SJCRH30 (cell line): Measurements from ENCODE around the gene OBI1. TPM values are rescaled to one million over a fixed set of nuclear protein-coding genes. Genes with fewer than 3 reads are reported as not detected.
A peak's percentile ranks its signal among the peaks of the same experiment; 100 is the strongest.
"Not testable (repeated sequence)": the region's sequence is repeated elsewhere in the genome, so short reads cannot be mapped to it uniquely, and the experiment has no call there.

Source experiments
- DNase-seq, 2 experiments: peaks; one replicate each; pipeline ENCODE4 v3.0.0-alpha.2; 2015 to 2020
- H3K27ac ChIP-seq: fragments of 250-450 bp; sonication (Bioruptor Pico); 2 replicates; pipeline ENCODE4 v1.5.1; 2020; ENCODE audit warnings: mild to moderate bottlenecking, moderate library complexity
- H3K27me3 ChIP-seq: fragments of 250-450 bp; sonication (Bioruptor Pico); 2 replicates; pipeline ENCODE4 v1.5.1; 2020; ENCODE audit warnings: mild to moderate bottlenecking, moderate library complexity
- H3K36me3 ChIP-seq: fragments of 250-450 bp; sonication (Bioruptor Pico); 2 replicates; pipeline ENCODE4 v1.5.1; 2020; ENCODE audit warnings: mild to moderate bottlenecking, moderate library complexity
- H3K4me1 ChIP-seq: fragments of 250-450 bp; sonication (Bioruptor Pico); 2 replicates; pipeline ENCODE4 v1.5.1; 2020; ENCODE audit warnings: mild to moderate bottlenecking, moderate library complexity
- H3K4me3 ChIP-seq: fragments of 250-450 bp; sonication (Bioruptor Pico); 2 replicates; pipeline ENCODE4 v1.5.1; 2020; ENCODE audit warnings: mild to moderate bottlenecking, moderate library complexity
- H3K9me3 ChIP-seq: fragments of 250-450 bp; sonication (Bioruptor Pico); replicated peaks from 2 replicates; pipeline ENCODE4 v1.5.1; 2020; ENCODE audit warnings: mild to moderate bottlenecking, moderate library complexity
- total RNA-seq: library from RNA; depleted of rRNA; stranded (reverse); fragments of >200 nt; shearing (Covaris generic); gene quantifications from 2 replicates; pipeline ENCODE4 v1.2.3, GENCODE V29; 2014

OBI1 gene
- total RNA-seq, 1 experiment from 2014 or later = 73.3 TPM

DNA sequence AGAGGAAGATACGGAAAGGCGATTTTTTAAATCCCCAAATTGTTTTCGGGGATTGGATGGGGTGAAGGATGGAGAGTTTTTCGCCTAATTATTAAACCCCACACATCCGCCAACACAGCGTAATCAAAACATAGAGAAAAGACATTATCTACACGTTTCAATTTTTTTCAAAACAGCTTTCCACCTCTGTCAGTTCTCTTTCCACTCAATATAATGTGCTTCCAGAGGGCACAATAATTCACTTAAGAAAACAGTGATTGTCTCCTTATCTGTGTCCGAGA lies 435 bp upstream of the OBI1 start:
- Histone ChIP-seq H3K27me3 (no peaks in the 10 kb centered on the region), H3K4me3 (peak overlapping the region; percentile 74), H3K4me1 (peaks cover 4% of the 10 kb centered on the region; the same call in 1 of the 2 replicates), H3K9me3 (0 out of 2 replicates have a peak, but pooled peaks cover 4% of the 10 kb centered on the region), H3K36me3 (peaks cover 17% of the 10 kb centered on the region), H3K27ac (peak overlapping the region; percentile 91; the same call in 1 of the 2 replicates)
- DNase-seq = no peak

DNA sequence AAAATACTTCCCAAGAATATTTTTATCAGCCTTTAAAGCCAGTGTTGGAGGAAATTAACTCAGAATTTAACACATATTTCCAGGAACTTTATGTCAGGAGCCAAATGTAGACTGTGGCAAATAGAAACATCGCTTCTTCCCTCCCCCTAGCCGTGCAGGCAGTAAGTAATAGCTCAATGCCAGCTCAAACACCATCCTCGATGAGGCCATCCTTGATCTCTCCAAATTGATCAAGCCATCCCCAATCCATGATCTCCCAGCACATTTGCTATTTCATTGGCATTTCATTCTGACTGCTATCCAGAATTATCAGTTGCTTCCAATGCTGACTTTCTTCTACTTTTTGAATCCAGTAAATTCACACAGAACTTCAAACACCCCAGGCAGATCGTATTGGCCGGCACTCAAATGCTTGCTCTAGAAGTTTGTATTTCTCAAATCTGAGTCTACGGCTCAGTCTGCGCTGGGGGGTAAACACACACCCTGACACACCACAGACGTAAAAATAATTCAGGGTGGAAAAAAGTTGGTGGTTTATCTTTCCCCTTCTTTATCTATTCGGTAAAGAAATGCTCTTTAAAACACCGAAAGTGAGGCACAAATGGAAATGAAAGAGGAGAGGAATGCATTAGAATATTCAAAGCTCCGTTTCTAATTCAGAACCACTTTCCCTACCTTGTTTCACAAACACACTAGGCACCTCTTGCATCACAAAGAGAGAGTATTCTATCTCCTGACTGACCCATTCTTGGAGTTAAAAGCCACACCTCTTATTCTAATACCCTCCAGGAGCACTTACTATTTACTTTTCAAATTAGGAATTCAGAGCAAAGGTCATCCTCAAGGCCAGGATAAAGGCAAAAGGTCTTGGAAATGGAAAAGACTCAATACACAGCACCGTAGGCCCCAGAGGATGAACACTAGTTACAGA lies 991 bp downstream of the OBI1 start:
- peak in 1 of 2 experiments; percentile 49 for DNase-seq
- peak overlapping the region; percentile 74 for H3K4me3 ChIP-seq
- H3K27ac ChIP-seq = peak overlapping the region; percentile 91
- H3K36me3 ChIP-seq = peaks cover 28% of the 10 kb centered on the region
- peaks cover 4% of the 10 kb centered on the region; the same call in 1 of the 2 replicates for H3K4me1 ChIP-seq
- H3K27me3 ChIP-seq = no peaks in the 10 kb centered on the region
- H3K9me3 ChIP-seq = 0 out of 2 replicates have a peak, but pooled peaks cover 4% of the 10 kb centered on the region

DNA sequence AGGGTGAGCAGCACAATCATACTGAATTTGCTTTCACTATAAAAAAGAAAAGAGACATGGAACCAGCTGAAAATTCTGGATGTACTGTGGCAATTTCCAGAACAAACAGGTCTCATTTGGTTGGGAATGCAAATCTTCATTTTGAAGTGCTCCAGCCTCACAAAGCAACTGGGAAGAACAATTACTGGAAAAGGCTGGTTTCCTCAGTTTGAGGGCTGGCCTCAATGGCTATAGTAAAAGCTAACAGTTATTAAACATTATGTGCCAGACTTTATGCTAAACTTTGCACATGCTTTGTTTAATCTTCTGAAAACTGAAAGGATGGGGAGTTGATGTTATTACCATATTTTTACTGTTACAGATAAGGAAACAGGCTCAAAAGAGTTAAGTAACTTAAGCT lies 3.0 kb downstream of the OBI1 start:
- H3K36me3 ChIP-seq = peaks cover 35% of the 10 kb centered on the region
- no peaks in the 10 kb centered on the region for H3K27me3 ChIP-seq
- no peak for DNase-seq
- 0 out of 2 replicates have a peak, but pooled peaks cover 4% of the 10 kb centered on the region for H3K9me3 ChIP-seq
- H3K4me1 ChIP-seq = peaks cover 4% of the 10 kb centered on the region; the same call in 1 of the 2 replicates
- H3K4me3 ChIP-seq = no peak overlapping the region
- no peak overlapping the region for H3K27ac ChIP-seq

DNA sequence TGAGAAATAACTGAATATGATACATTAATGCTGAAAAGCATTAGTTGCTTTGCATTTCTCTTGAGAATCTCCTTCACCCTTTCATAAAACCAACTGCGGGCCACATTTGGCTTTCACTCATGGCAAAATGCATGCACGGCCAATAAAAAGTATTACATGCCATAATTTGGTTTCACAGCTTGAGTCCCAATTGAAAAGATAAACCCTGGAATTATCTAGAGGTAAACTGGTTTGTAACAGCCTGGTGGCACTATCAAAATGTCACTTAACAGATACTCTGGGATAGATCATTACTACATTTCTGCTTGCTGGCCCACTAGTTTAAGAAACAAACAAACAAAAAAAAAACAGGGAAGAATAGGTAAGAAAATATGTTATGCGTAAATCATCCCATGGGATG lies 3.9 kb downstream of the OBI1 start:
- 0 out of 2 replicates have a peak, but pooled peaks cover 4% of the 10 kb centered on the region for H3K9me3 ChIP-seq
- DNase-seq = no peak
- no peak overlapping the region for H3K4me3 ChIP-seq
- no peaks in the 10 kb centered on the region for H3K27me3 ChIP-seq
- peaks cover 4% of the 10 kb centered on the region; the same call in 1 of the 2 replicates for H3K4me1 ChIP-seq
- H3K36me3 ChIP-seq = peaks cover 35% of the 10 kb centered on the region
- H3K27ac ChIP-seq = no peak overlapping the region

DNA sequence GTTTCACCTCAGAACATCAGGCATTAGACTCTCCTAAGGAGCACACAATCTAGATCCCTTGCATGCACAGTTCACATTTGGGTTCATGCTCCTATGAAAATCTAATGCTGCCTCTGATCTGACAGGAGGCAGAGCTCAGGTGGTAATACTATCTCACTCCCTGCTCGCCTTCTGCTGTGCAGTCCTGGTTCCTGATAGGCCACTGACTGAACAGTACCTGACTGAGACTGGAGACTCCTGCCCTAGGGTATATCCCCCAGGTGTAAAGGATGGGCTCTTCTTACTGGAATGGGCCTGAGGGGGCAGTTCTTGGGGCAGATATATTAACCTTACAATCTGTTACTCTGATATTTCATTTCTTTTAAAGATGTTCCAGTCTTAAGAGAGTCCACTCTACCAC lies 6.3 kb downstream of the OBI1 start:
- Histone ChIP-seq H3K9me3 (no peaks in the 10 kb centered on the region), H3K27me3 (no peaks in the 10 kb centered on the region), H3K36me3 (peaks cover 43% of the 10 kb centered on the region), H3K4me1 (peaks cover 4% of the 10 kb centered on the region; the same call in 1 of the 2 replicates), H3K4me3 (no peak overlapping the region), H3K27ac (no peak overlapping the region)
- no peak for DNase-seq

DNA sequence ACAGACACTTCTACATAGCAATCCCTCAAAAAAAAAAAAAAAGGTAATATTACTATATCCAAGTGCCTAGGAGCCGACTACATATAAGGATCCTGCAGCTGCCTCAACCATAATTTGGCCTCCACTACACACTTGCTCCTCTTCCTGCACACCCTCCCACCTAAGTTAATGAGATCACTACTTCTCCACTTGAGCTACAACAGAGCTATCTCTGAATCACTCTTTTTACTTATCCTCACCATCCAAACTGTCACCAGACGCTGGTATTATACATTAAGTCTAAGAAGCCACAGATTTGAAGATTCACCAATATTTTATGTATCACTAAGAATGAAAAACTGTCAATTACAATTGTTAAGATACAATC lies 8.3 kb downstream of the OBI1 start:
- H3K27me3 ChIP-seq = no peaks in the 10 kb centered on the region
- H3K27ac ChIP-seq = no peak overlapping the region
- H3K4me3 ChIP-seq = no peak overlapping the region
- no peak for DNase-seq
- H3K36me3 ChIP-seq = peaks cover 38% of the 10 kb centered on the region
- no peaks in the 10 kb centered on the region for H3K4me1 ChIP-seq
- no peaks in the 10 kb centered on the region for H3K9me3 ChIP-seq

DNA sequence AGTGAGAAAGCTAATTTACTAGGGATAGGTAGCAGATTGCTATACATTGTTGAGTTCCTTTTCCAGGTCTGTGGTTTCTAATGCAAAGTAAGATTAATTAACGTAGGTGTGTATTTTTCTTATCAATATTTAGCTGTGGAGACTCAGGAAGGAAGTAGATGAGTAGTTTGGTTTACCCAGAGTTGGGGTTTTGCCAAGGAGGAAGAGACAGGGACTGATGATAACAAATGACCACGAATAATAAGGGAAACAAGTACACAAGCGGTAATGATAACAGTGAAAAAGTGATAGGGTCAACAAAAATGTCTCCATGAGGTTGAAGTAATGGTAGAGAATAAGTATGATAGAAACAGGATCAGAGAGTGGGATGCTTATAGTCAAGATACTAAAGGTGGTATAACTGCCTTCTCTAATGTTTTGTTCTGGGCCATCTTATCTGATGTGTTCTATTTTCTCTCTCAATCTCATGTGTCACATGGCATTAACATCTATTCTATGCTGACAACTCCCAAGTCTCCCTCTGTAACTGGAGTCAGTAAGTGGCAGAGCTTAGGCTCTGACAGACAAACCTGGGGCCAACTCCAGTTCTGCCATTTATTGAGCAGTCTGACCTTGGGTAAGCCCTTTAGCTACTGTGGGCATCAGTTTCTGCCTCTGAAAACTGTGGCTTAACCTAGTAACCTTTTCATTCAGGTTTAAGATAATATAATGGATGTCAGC lies 8.8 kb downstream of the OBI1 start:
- DNase-seq = no peak
- no peaks in the 10 kb centered on the region for H3K9me3 ChIP-seq
- H3K27ac ChIP-seq = no peak overlapping the region
- H3K27me3 ChIP-seq = no peaks in the 10 kb centered on the region
- H3K4me3 ChIP-seq = no peak overlapping the region
- H3K36me3 ChIP-seq = peaks cover 33% of the 10 kb centered on the region
- H3K4me1 ChIP-seq = no peaks in the 10 kb centered on the region

DNA sequence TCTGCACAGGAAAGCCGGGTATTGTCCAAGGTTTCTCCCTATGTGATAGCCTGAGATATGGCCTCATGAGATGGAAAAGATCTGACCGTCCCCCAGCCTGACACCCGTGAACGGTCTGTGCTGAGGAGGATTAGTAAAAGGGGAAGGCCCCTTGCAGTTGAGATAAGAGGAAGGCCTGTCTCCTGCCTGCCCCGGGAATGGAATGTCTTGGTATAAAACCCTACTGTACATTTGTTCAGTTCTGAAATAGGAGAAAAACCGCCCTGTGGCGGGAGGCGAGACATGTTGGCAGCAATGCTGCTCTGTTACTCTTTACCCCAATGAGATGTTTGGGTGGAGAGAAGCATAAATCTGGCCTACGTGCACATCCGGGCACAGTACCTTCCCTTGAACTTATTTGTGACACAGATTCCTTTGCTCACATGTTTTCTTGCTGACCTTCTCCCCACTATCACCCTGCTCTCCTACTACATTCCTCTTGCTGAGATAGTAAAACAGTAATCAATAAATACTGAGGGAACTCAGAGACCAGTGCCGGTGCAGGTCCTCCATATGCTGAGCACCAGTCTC lies 11.8 kb downstream of the OBI1 start:
- DNase-seq, H3K27ac ChIP-seq: not testable (repeated sequence)

DNA sequence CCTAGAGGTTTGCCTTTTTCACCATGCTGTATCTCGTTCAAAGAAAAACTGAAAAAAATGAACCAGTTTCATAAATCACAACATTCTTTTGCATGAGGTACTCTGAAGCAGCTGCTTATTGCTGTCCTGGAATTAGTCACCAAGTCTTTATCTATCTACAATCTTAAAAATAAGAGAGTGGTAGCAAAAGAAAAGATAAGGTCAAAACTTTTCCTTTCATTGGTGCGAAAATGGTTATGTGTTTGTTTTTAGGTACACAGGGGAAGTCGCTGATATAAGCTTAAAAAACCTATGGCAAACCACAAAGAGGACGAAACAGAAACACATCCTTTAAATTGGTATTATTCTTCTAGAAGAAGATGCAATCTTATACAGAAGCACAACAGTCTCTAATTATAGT lies 20.7 kb downstream of the OBI1 start:
- H3K27ac ChIP-seq = no peak overlapping the region
- H3K4me3 ChIP-seq = no peak overlapping the region
- DNase-seq = no peak
- no peaks in the 10 kb centered on the region for H3K9me3 ChIP-seq
- H3K27me3 ChIP-seq = no peaks in the 10 kb centered on the region
- H3K36me3 ChIP-seq = peaks cover 86% of the 10 kb centered on the region
- H3K4me1 ChIP-seq = no peaks in the 10 kb centered on the region

More for the DNA sequence above, 11.8 kb downstream of the OBI1 start:
- H3K4me3 ChIP-seq, H3K9me3 ChIP-seq, H3K4me1 ChIP-seq, H3K27me3 ChIP-seq: not testable (repeated sequence)
- peaks cover 32% of the 10 kb centered on the region for H3K36me3 ChIP-seq

DNA sequence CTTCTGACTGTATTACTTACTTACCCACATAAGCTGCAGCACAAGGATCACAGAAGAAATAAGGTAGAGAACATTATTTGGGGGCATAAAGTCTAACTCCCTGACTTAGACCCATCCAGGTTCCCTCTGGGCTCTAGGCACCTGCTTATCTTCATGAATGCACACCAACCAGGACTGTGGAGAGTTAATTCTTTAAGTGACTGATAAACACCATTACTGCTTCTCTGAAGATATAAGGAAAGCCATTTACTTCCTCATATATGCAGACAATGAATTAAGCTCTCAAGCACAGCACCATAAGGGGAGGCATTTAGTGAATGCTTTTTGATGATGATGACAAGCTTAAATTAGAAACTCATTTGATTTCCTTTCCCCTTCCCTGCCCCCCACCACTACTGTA lies 22.5 kb downstream of the OBI1 start:
- Histone ChIP-seq H3K27ac (no peak overlapping the region), H3K27me3 (no peaks in the 10 kb centered on the region), H3K4me3 (no peak overlapping the region), H3K36me3 (peaks cover 90% of the 10 kb centered on the region), H3K9me3 (no peaks in the 10 kb centered on the region), H3K4me1 (peaks cover 6% of the 10 kb centered on the region)
- no peak for DNase-seq

DNA sequence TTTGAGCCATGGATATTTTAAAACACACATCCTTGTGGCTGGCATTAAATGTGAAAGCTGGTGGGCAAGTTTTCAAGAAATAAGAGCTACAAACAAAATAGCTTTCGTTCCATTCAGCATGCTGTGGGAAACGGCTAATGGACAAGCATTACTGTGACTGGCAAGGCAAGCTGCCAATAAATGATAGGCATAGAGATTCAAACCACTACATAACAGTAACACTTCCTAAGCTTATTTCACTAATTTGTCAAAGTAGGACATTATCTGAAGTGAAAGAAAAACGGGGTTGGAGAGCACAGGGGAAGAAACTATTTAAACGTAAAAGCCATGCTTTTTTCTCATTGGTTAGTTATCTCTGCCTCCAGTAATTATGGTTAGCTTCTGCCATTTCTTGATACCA lies 26.0 kb downstream of the OBI1 start:
- Histone ChIP-seq H3K4me1 (peaks cover 37% of the 10 kb centered on the region), H3K9me3 (peaks cover 4% of the 10 kb centered on the region; the same call in 1 of the 2 replicates), H3K27me3 (no peaks in the 10 kb centered on the region), H3K36me3 (peaks cover 90% of the 10 kb centered on the region), H3K4me3 (no peak overlapping the region), H3K27ac (no peak overlapping the region)
- no peak for DNase-seq

DNA sequence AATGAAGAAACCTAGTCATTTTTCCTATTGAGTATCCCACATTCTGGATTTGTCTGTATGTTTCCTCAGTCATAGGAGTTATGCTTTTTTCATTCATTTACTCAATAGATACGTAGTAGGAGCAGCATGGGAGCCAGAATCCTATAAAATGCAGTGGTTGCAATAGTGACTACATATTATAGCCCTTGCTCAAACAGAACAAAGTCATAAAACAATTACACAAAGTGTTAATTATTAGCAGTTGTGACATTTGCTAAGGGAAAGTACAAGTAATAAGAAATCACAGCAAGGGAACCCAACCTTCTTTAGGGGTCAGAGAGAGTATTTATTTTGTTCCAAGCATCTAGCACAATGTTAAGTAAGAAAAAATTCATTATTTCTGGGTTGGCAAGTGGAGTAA lies 27.9 kb downstream of the OBI1 start:
- Histone ChIP-seq H3K36me3 (peaks cover 86% of the 10 kb centered on the region), H3K4me1 (peaks cover 37% of the 10 kb centered on the region), H3K9me3 (peaks cover 4% of the 10 kb centered on the region; the same call in 1 of the 2 replicates), H3K4me3 (no peak overlapping the region), H3K27ac (peak overlapping the region; percentile 87), H3K27me3 (no peaks in the 10 kb centered on the region)
- DNase-seq = no peak

DNA sequence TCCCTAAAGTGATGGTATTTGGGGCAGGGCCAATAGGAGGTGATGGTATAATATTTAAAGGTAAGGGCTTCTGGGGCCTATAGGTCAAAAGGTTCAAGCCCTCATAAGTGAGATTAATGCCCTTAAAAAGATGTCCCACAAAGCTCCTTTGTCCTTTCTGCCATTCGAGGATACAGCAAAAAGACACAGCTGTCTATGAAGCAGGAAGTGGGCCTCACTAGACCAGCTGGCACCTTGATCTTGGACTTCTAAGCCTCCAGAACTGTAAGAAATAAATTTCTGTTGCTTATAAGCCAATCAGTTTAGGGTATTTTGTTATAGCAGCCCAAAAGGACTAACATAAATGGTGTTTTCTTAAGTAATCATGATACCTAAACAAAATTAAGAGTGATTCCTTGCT lies 28.4 kb downstream of the OBI1 start:
- Histone ChIP-seq H3K4me3 (no peak overlapping the region), H3K9me3 (peaks cover 4% of the 10 kb centered on the region; the same call in 1 of the 2 replicates), H3K36me3 (peaks cover 85% of the 10 kb centered on the region), H3K27me3 (no peaks in the 10 kb centered on the region), H3K27ac (peak overlapping the region; percentile 87), H3K4me1 (peaks cover 37% of the 10 kb centered on the region)
- peak; percentile 75 to 88 for DNase-seq

DNA sequence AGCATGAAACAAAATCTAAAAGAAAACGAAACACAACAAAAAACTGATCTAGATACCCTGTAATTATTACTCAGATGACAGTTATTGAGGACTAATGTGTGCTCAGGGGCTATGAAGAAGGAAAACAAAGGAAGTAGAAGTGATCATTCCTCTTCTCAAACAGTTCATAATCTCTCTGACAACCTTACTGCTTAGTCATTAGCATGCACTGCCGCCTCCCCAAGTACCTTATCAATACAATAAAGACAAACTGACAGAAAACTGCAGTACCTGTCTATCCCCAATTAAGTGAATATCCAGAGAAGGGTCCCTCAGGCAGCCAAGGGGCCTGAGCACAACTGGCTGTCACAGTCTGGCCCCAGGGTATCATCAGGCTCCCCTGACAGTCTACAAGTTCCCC lies 33.6 kb downstream of the OBI1 start:
- Histone ChIP-seq H3K4me1 (peaks cover 21% of the 10 kb centered on the region), H3K27me3 (no peaks in the 10 kb centered on the region), H3K4me3 (no peak overlapping the region), H3K36me3 (peaks cover 79% of the 10 kb centered on the region), H3K9me3 (peaks cover 4% of the 10 kb centered on the region; the same call in 1 of the 2 replicates), H3K27ac (no peak overlapping the region)
- DNase-seq = no peak

DNA sequence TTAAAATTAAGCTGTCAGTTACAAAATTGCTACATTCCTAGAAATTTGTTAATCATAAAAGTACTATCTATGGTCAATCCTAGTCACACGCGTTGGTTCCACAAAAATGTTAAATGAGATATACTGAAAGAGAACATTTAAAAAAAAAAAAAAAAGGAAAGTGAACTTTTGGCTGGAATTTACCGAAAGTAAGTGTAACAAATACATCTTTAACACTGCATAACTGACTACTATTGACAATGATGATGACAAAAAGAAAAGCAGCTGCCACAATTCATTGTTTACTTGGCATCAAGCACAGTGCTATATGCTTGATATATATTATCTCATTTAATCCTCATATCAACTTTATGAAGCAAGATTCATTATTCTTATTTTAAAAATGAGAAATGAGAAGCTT lies 35.8 kb downstream of the OBI1 start:
- Histone ChIP-seq H3K27me3 (no peaks in the 10 kb centered on the region), H3K27ac (no peak overlapping the region)
- DNase-seq = no peak

More for the DNA sequence above, 35.8 kb downstream of the OBI1 start:
- H3K4me3 ChIP-seq = no peak overlapping the region
- peaks cover 67% of the 10 kb centered on the region for H3K36me3 ChIP-seq
- no peaks in the 10 kb centered on the region; the same call in 1 of the 2 replicates for H3K4me1 ChIP-seq
- H3K9me3 ChIP-seq = no peaks in the 10 kb centered on the region
